ENCODE data around the gene TRERF1. TPM values are rescaled to one million over a fixed set of nuclear protein-coding genes. Genes with fewer than 3 reads are reported as not detected.
"Not testable (repeated sequence)": the region's sequence is repeated elsewhere in the genome, so short reads cannot be mapped to it uniquely, and the experiment has no call there.

TRERF1 gene
- total RNA-seq, 1 donor from 2014 or later: 7.9 TPM

GRCh38 chr6:42222448-42222847 is 229.3 kb downstream of the TRERF1 start:
- H3K4me1 Mint-ChIP-seq (ENCODE audit: low read depth): peaks cover 21% of the 10 kb centered on the region
- H3K9me3 Mint-ChIP-seq (ENCODE audit: low read depth): no peaks in the 10 kb centered on the region
- H3K4me3 Mint-ChIP-seq (ENCODE audit: low read depth): no peak overlapping the region
- H3K27ac Mint-ChIP-seq: no peak overlapping the region
- no peaks in the 10 kb centered on the region for H3K36me3 Mint-ChIP-seq (ENCODE audit: insufficient read depth)
- no peaks in the 10 kb centered on the region for H3K27me3 Mint-ChIP-seq
- no peak for TF ChIP-seq CTCF (IDR thresholded peaks at IDR 0.05; ENCODE audit: unreplicated experiment)
- DNase-seq (ENCODE audit: low spot score, unreplicated experiment): no peak

GRCh38 chr6:42221546-42221945 is 230.2 kb downstream of the TRERF1 start:
- Mint-ChIP-seq H3K9me3 (ENCODE audit: low read depth) (no peaks in the 10 kb centered on the region), H3K36me3 (ENCODE audit: insufficient read depth) (no peaks in the 10 kb centered on the region), H3K4me3 (ENCODE audit: low read depth) (no peak overlapping the region), H3K27ac (peak overlapping the region; percentile 10), H3K4me1 (ENCODE audit: low read depth) (peaks cover 17% of the 10 kb centered on the region), H3K27me3 (no peaks in the 10 kb centered on the region)
- DNase-seq (ENCODE audit: low spot score, unreplicated experiment): no peak
- TF ChIP-seq CTCF (IDR thresholded peaks at IDR 0.05; ENCODE audit: unreplicated experiment): no peak

GRCh38 chr6:42220807-42221206 is 230.9 kb downstream of the TRERF1 start:
- DNase-seq (ENCODE audit: low spot score, unreplicated experiment): no peak
- no peaks in the 10 kb centered on the region for H3K9me3 Mint-ChIP-seq (ENCODE audit: low read depth)
- no peak overlapping the region for H3K27ac Mint-ChIP-seq
- no peak for TF ChIP-seq CTCF (IDR thresholded peaks at IDR 0.05; ENCODE audit: unreplicated experiment)
- no peak overlapping the region for H3K4me3 Mint-ChIP-seq (ENCODE audit: low read depth)
- peaks cover 13% of the 10 kb centered on the region for H3K4me1 Mint-ChIP-seq (ENCODE audit: low read depth)
- H3K36me3 Mint-ChIP-seq (ENCODE audit: insufficient read depth): no peaks in the 10 kb centered on the region
- no peaks in the 10 kb centered on the region for H3K27me3 Mint-ChIP-seq

GRCh38 chr6:42217519-42218367 is 234.0 kb downstream of the TRERF1 start, which contains the start of gene MRPS10:
MRPS10 (minus strand) TSS chr6:42217861; CDS start chr6:42217849, 12 bp downstream.
- Mint-ChIP-seq H3K4me3 (ENCODE audit: low read depth) (peak within 1 kb of the TSS; percentile 99), H3K27ac (peak within 1 kb of the TSS; percentile 99), H3K4me1 (ENCODE audit: low read depth) (peaks cover 11% of the 10 kb centered on the region), H3K9me3 (ENCODE audit: low read depth) (no peaks in the 10 kb centered on the region), H3K36me3 (ENCODE audit: insufficient read depth) (peaks cover 4% of the 10 kb centered on the region), H3K27me3 (no peaks in the 10 kb centered on the region)
- peak; percentile 81 for DNase-seq (ENCODE audit: low spot score, unreplicated experiment)
- no peak for TF ChIP-seq CTCF (IDR thresholded peaks at IDR 0.05; ENCODE audit: unreplicated experiment)

GRCh38 chr6:42217157-42217518 is 234.6 kb downstream of the TRERF1 start:
- H3K36me3 Mint-ChIP-seq (ENCODE audit: insufficient read depth): peaks cover 4% of the 10 kb centered on the region
- H3K27me3 Mint-ChIP-seq: no peaks in the 10 kb centered on the region
- peak overlapping the region; percentile 99 for H3K4me3 Mint-ChIP-seq (ENCODE audit: low read depth)
- peak overlapping the region; percentile 99 for H3K27ac Mint-ChIP-seq
- no peaks in the 10 kb centered on the region for H3K9me3 Mint-ChIP-seq (ENCODE audit: low read depth)
- H3K4me1 Mint-ChIP-seq (ENCODE audit: low read depth): peaks cover 11% of the 10 kb centered on the region
- no peak for TF ChIP-seq CTCF (IDR thresholded peaks at IDR 0.05; ENCODE audit: unreplicated experiment)
- DNase-seq (ENCODE audit: low spot score, unreplicated experiment): no peak

GRCh38 chr6:42216495-42216894 is 235.2 kb downstream of the TRERF1 start:
- not testable (repeated sequence) for H3K36me3 Mint-ChIP-seq (ENCODE audit: insufficient read depth); H3K27me3 Mint-ChIP-seq; H3K9me3 Mint-ChIP-seq (ENCODE audit: low read depth); DNase-seq (ENCODE audit: low spot score, unreplicated experiment); H3K27ac Mint-ChIP-seq
- Mint-ChIP-seq H3K4me3 (ENCODE audit: low read depth) (peak overlapping the region; percentile 72), H3K4me1 (ENCODE audit: low read depth) (peaks cover 11% of the 10 kb centered on the region)
